Aorta (tissue), 5 donors: ENCODE data around the gene IQSEC1. TPM values are rescaled to one million over a fixed set of nuclear protein-coding genes. Genes with fewer than 3 reads are reported as not detected.

ENCODE experiments used
- ATAC-seq: fragments of 200-7000 bp; cut with Tn5 transposase; one replicate; pipeline ENCODE4 v1.9.1; 2022; ENCODE audit warnings: moderate library complexity; ENCODE audit not compliant: low FRiP score
- DNase-seq, 2 donors: peaks; one replicate each; pipeline ENCODE4 v3.0.0-alpha.2; 2020
- H3K27ac ChIP-seq, 2 donors: one replicate each; pipeline ENCODE4 v1.5.1; 2013; ENCODE audit warnings: low read length in 2 of 2, mild to moderate bottlenecking in 2 of 2, moderate library complexity in 2 of 2, control low read depth in 1 of 2, inconsistent platforms in 1 of 2, low read depth in 1 of 2
- H3K27me3 ChIP-seq, 2 donors: one replicate each; pipeline ENCODE4 v1.6.1; 2013; ENCODE audit warnings: control low read depth in 1 of 2, low read length in 1 of 2, mild to moderate bottlenecking in 1 of 2, moderate library complexity in 1 of 2; ENCODE audit not compliant: insufficient read depth in 2 of 2, control insufficient read depth in 1 of 2
- H3K36me3 ChIP-seq, 2 donors: one replicate each; pipeline ENCODE4 v1.6.1; 2013; ENCODE audit warnings: control low read depth in 1 of 2, low read length in 1 of 2, mild to moderate bottlenecking in 1 of 2; ENCODE audit not compliant: insufficient read depth in 2 of 2, control insufficient read depth in 1 of 2
- H3K4me1 ChIP-seq, 2 donors: one replicate each; pipeline ENCODE4 v1.6.1; 2013; ENCODE audit warnings: low read length in 2 of 2, control low read depth in 1 of 2, mild to moderate bottlenecking in 1 of 2, moderate library complexity in 1 of 2; ENCODE audit not compliant: insufficient read depth in 2 of 2, control insufficient read depth in 1 of 2
- H3K4me3 ChIP-seq, 2 donors: one replicate each; pipeline ENCODE4 v1.5.1; 2013; ENCODE audit warnings: low read length in 2 of 2, control low read depth in 1 of 2, mild to moderate bottlenecking in 1 of 2
- H3K9me3 ChIP-seq: one replicate; pipeline ENCODE4 v1.6.1; 2013; ENCODE audit warnings: mild to moderate bottlenecking, low read length; ENCODE audit not compliant: control insufficient read depth
- whole genome bisulfite sequencing, 2 donors: extraction: QIAGEN DNeasy Blood & Tissue Kit; methylation state at CpG; one replicate each; pipeline ENCODE4 v1.1.7; 2013; 5-methylcytosine and 5-hydroxymethylcytosine counted together
- intact Hi-C, 2 donors: fragments of 100-400 bp; cut with DNase I; formaldehyde crosslinking; loops; one replicate each; pipeline versions ENCODE4 v1.14.2 to v1.15.0; 2022
- polyA plus RNA-seq, 2 donors: library from polyadenylated mRNA; stranded (reverse); fragments of 200-250 nt; gene quantifications; one replicate each; pipeline ENCODE4 v1.2.3, GENCODE V29; 2013
- total RNA-seq, 2 donors: library from RNA; stranded (reverse); fragmentation: NEBNext Ultra II Directional; extraction: Animal tissue kit (Norgen Biotek cat#: 25700); gene quantifications; one replicate each; pipeline ENCODE4 v1.2.1, GENCODE V29; 2021
- donor health status: healthy with polysubstance abuse.
- donor health status: Bipolar disorder and iron deficiency.
- donor health status: DM: no; HTN: no; CAD: no.
- donor health status: DM: no; HTN: no; CAD: no.
- donor health status: DM: yes; HTN: yes; CAD: no.

The IQSEC1 gene
- total and polyA plus RNA-seq, 4 donors: 12.6 to 84.7 (median 49.9) TPM

- DNase-seq (no peak), ATAC-seq (no peak)
- Histone ChIP-seq H3K27ac (no peak overlapping the region), H3K27me3 (no peaks in the 10 kb centered on the region), H3K4me3 (no peak overlapping the region), H3K4me1 (no peaks in the 10 kb centered on the region), H3K36me3 (no peaks in the 10 kb centered on the region), H3K9me3 (no peaks in the 10 kb centered on the region)
- WGBS, 2 donors: 77 to 85% methylated on average over 12 of the region's 12 CpGs
- intact Hi-C loops: no loop called here
Measured at GRCh38 chr3:12975748-12976522, 97.3 kb downstream of the IQSEC1 start.

GRCh38 chr3:12974819-12975218 lies 98.4 kb downstream of the IQSEC1 start:
- intact Hi-C loops: no loop called here
- no peak overlapping the region for H3K4me3 ChIP-seq
- 80 to 84% methylated on average over 6 of the region's 6 CpGs for WGBS, 2 donors
- H3K36me3 ChIP-seq: no peaks in the 10 kb centered on the region
- ATAC-seq (no peak), DNase-seq (no peak)
- no peak overlapping the region for H3K27ac ChIP-seq
- H3K4me1 ChIP-seq: no peaks in the 10 kb centered on the region
- no peaks in the 10 kb centered on the region for H3K9me3 ChIP-seq
- H3K27me3 ChIP-seq: no peaks in the 10 kb centered on the region

- Histone ChIP-seq H3K36me3 (no peaks in the 10 kb centered on the region), H3K4me3 (no peak overlapping the region), H3K4me1 (no peaks in the 10 kb centered on the region), H3K27me3 (no peaks in the 10 kb centered on the region), H3K9me3 (no peaks in the 10 kb centered on the region), H3K27ac (no peak overlapping the region)
- DNase-seq (no peak), ATAC-seq (no peak)
- intact Hi-C loops: no loop called here
- whole genome bisulfite sequencing, 2 donors: 81 to 86% methylated on average over 6 of the region's 6 CpGs
Measured at GRCh38 chr3:12974334-12974733, 98.9 kb downstream of the IQSEC1 start.

- DNase-seq (no peak), ATAC-seq (no peak)
- Histone ChIP-seq H3K4me3 (no peak overlapping the region), H3K36me3 (no peaks in the 10 kb centered on the region), H3K27me3 (no peaks in the 10 kb centered on the region), H3K27ac (no peak overlapping the region), H3K9me3 (no peaks in the 10 kb centered on the region), H3K4me1 (no peaks in the 10 kb centered on the region)
- intact Hi-C loops: no loop called here
- 91 to 92% methylated on average over 6 of the region's 6 CpGs for WGBS, 2 donors
Measured at GRCh38 chr3:12973827-12974226, 99.4 kb downstream of the IQSEC1 start.

GRCh38 chr3:12972781-12973702 lies 100.2 kb downstream of the IQSEC1 start:
- ATAC-seq (no peak), DNase-seq (no peak)
- H3K9me3 ChIP-seq: no peaks in the 10 kb centered on the region
- H3K36me3 ChIP-seq: no peaks in the 10 kb centered on the region
- no peaks in the 10 kb centered on the region for H3K27me3 ChIP-seq
- 88 to 89% methylated on average over 10 of the region's 10 CpGs for WGBS, 2 donors
- H3K4me3 ChIP-seq: no peak overlapping the region
- no peaks in the 10 kb centered on the region for H3K4me1 ChIP-seq
- H3K27ac ChIP-seq: no peak overlapping the region
- intact Hi-C loops: no loop called here

GRCh38 chr3:12972043-12972442 lies 101.2 kb downstream of the IQSEC1 start:
- intact Hi-C loops: no loop called here
- ATAC-seq (no peak), DNase-seq (no peak)
- Histone ChIP-seq H3K27me3 (no peaks in the 10 kb centered on the region), H3K36me3 (no peaks in the 10 kb centered on the region), H3K27ac (no peak overlapping the region), H3K4me3 (no peak overlapping the region), H3K4me1 (no peaks in the 10 kb centered on the region), H3K9me3 (no peaks in the 10 kb centered on the region)
- WGBS, 2 donors: 95 to 97% methylated on average over 3 of the region's 3 CpGs

GRCh38 chr3:12970684-12971083 lies 102.5 kb downstream of the IQSEC1 start:
- Histone ChIP-seq H3K4me1 (peaks cover 0 to 3% of the 10 kb centered on the region in 2 donors), H3K27ac (no peak overlapping the region), H3K36me3 (no peaks in the 10 kb centered on the region), H3K4me3 (no peak overlapping the region), H3K27me3 (no peaks in the 10 kb centered on the region), H3K9me3 (no peaks in the 10 kb centered on the region)
- no peak for ATAC-seq
- WGBS, 2 donors: 93 to 96% methylated on average over 5 of the region's 5 CpGs
- intact Hi-C loops: no loop called here
- no peak for DNase-seq

GRCh38 chr3:12969486-12969885 lies 103.7 kb downstream of the IQSEC1 start:
- Histone ChIP-seq H3K4me1 (peaks cover 0 to 11% of the 10 kb centered on the region in 2 donors), H3K4me3 (no peak overlapping the region), H3K27me3 (no peaks in the 10 kb centered on the region), H3K9me3 (no peaks in the 10 kb centered on the region), H3K27ac (no peak overlapping the region), H3K36me3 (no peaks in the 10 kb centered on the region)
- WGBS, 2 donors: 3 to 4% methylated on average over 6 of the region's 6 CpGs
- ATAC-seq (no peak), DNase-seq (no peak)
- intact Hi-C loops: loop anchor here in 1 of 2 donors (5.0 kb wide), 1 partner anchor 37 kb away; no protein-coding TSS in a partner anchor
